Suprapubic skin (tissue), 3 donors: ENCODE data around the gene KHSRP.

ENCODE experiments used
- POLR2A ChIP-seq, 2 donors: fragments of 450-650 bp; IDR thresholded peaks; one replicate each; pipeline ENCODE4 v1.6.1; 2017; ENCODE audit warnings: antibody characterized with exemption in 2 of 2, mild to moderate bottlenecking in 2 of 2, moderate library complexity in 2 of 2
- TF ChIP-seq, protein P1 (sequence below), 2 donors: fragments of 200-600 bp in 1 of 2; fragments of 450-650 bp in 1 of 2; sonication (generic) in 1 of 2; IDR thresholded peaks; one replicate each; pipeline ENCODE4 v1.5.1; 2016 to 2019; ENCODE audit warnings: antibody characterized with exemption in 2 of 2, mild to moderate bottlenecking in 1 of 2, moderate library complexity in 1 of 2

DNA sequence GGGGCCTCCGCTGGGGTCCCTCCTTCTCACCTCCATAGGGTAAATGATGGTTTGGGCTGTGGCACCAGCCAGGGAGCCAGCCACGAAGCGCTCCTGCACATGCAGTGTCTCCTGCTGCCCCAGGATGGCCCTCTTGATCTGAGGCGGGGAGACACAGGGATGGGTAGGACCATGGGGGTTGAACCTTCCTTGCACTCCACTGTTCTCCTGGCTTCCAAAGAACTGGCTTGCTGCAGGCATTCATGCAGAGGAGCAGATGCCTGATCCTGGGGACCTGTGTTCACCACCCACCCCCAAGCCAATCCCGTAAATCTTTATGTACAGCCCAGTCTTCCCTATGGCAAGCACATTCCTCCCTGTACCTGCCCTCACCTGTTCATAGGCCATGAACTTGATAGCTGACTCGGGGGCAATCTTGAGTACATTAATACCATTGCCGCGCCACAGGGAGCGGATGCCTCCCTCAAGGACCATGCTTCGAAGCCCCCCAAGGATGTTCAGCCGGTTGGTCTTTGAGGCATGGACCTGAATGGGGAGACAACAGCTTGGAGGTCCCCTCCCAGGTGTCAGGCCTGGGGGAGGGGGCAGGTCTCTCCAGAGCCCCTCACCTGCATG, 29.4 kb upstream of the KHSRP start:
- TF ChIP-seq, protein P1, sequence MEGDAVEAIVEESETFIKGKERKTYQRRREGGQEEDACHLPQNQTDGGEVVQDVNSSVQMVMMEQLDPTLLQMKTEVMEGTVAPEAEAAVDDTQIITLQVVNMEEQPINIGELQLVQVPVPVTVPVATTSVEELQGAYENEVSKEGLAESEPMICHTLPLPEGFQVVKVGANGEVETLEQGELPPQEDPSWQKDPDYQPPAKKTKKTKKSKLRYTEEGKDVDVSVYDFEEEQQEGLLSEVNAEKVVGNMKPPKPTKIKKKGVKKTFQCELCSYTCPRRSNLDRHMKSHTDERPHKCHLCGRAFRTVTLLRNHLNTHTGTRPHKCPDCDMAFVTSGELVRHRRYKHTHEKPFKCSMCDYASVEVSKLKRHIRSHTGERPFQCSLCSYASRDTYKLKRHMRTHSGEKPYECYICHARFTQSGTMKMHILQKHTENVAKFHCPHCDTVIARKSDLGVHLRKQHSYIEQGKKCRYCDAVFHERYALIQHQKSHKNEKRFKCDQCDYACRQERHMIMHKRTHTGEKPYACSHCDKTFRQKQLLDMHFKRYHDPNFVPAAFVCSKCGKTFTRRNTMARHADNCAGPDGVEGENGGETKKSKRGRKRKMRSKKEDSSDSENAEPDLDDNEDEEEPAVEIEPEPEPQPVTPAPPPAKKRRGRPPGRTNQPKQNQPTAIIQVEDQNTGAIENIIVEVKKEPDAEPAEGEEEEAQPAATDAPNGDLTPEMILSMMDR (IDR thresholded peaks at IDR 0.05): no peak
- TF ChIP-seq POLR2A (IDR thresholded peaks at IDR 0.05): no peak
